HG03439 (cell line): Measurements from ENCODE around the gene NOP56.

Experiments
- ATAC-seq: cut with Tn5 transposase; IDR thresholded peaks from one replicate; pipeline ENCODE4 v1.9.1; 2021; ENCODE audit warnings: mild to moderate bottlenecking, moderate library complexity; ENCODE audit not compliant: unreplicated experiment

Gene NOP56

DNA sequence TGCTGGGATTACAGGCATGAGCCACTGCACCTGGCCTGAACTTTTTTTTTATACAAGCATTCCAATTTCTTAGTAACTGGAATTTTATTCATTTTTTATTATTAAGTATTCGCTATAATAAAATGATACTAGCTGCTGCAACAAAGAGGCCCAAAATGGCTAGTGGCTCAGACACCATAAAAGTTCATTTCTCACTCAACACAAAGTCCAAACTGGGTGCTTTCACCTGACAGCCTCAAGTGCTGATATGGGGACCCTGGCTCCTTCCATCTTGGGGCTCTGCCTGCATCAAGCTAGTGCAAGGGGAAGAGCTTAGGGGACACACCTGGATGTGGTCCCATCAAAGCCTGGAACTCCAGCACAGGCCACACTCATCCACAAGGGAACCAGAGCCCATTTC lies 12.2 kb upstream of the NOP56 start:
- ATAC-seq, result no peak

DNA sequence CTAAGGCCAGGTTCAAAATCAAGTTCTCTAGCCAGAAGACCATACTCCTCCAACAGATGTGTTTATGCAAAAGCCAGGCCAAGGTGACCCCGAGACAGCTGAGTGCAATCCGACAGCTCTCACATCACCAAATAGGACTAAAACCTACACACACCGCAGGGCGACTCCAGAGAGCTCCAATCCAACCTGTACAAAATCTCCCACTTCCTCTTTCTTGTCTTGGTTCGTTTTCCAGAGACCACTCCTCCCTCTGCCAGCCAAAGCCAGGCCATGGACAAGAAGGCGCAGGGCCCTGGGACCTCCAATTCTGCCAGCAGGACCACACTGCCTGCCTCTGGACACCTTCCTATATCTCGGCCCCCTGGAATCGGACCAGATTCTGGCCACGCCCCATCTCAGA lies 11.5 kb upstream of the NOP56 start:
- no peak for ATAC-seq

DNA sequence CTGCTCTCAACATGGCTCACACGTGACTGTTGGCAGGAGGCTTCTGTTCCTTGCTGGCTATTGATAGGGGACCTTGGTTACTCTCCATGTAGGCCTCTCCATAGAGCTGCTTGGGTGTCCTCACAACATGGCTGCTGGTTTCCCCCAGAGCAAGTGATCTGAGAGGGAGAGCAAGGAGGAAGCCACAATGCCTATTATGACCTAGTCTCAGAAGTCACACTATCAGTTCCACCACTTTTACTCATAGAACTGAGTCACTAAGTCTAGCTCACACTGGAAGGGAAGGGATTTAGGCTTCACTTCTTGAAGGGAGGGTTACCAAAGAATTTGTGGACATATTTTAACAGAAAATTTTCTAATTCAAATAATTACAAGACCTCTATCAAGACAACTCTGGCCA lies 8.7 kb upstream of the NOP56 start:
- no peak for ATAC-seq

- peak; percentile 54 for ATAC-seq
Measured at GRCh38 chr20:2652724-2653555, 508 bp downstream of the NOP56 start.

DNA sequence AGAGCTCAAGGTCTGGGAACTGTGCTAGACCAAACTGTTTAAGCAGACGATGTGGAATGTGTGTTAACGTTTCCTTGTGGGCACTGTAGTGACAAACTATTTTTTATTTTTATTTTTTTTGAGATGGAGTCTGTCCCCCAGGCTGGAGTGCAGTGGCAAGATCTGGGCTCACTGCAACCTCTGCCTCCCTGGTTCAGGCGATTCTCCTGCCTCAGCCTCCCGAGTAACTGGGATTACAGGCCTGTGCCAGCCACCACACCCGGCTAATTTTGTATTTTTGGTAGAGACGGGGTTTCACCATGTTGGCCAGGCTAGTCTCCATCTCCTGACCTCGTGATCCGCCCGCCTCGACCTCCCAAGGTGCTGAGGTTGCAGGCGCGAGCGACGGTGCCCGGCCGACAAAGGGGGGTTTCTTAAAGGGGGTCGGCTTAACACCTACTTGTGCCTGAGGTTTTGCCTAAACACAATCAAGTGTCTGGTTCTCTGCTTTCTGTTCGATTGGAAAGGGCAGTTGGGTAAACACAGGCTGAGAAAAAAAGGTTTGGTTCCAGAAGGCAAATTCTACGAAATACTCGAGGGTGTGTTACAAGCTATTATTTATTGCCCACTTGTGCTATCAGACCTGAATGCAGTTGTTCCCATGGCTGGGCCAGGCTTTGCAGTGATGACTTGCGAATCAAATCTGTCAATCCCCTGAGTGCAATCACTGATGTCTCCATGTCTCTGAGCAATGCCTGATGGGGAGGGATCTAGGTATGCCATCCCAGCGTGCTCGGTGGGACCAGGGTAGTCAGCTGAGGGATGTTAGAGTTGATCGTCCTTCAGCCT lies 1.3 kb downstream of the NOP56 start:
- ATAC-seq, result no peak

DNA sequence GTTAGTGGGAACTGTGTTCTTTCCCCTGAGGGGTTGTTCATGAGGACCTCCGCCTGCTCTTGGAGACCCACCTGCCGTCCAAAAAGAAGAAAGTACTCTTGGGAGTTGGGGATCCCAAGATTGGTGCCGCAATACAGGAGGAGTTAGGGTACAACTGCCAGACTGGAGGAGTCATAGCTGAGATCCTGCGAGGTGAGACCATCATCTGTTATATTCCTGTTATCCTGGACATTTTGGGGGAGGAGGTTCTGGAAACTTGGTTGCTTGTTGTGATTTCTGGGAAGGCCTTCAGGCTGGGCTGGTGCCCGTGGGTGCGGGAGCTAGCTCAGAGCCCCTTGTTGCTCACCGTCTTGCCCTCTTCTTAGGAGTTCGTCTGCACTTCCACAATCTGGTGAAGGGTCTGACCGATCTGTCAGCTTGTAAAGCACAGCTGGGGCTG lies 2.0 kb downstream of the NOP56 start:
- ATAC-seq, result no peak

DNA sequence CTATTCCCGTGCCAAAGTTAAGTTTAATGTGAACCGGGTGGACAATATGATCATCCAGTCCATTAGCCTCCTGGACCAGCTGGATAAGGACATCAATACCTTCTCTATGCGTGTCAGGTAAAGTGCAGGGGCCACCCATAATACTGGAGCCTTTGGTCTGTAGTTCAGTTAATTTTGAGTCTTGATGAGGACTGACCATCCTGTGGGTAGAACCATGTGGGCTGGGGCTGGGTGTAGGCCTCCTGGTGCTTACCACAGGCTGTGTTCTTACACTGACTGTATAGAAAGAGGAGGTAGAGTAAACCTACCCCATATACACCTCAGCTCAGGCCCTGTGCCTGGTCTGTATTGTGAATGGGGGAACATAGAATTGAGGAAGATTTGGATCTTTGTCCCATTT lies 2.4 kb downstream of the NOP56 start:
- ATAC-seq, result no peak

DNA sequence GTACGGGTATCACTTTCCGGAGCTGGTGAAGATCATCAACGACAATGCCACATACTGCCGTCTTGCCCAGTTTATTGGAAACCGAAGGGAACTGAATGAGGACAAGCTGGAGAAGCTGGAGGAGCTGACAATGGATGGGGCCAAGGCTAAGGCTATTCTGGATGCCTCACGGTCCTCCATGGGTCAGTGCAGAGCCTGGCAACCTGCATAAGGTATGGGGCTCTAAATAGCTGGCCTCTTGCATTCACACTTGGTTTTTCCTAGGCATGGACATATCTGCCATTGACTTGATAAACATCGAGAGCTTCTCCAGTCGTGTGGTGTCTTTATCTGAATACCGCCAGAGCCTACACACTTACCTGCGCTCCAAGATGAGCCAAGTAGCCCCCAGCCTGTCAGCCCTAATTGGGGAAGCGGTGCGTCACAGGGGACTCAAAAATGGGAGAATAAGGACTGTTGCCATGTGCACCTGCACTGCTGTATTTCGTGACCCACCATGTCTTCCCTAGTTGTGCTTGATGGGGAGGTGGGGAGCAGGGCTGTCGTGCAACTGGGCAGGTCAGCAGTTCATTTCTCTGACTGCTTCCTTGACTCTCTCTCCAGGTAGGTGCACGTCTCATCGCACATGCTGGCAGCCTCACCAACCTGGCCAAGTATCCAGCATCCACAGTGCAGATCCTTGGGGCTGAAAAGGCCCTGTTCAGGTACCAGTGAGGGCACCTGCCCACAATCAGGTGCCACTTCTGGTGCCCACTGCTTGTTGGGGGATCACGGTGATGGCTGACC lies 3.1 kb downstream of the NOP56 start:
- ATAC-seq, result no peak

DNA sequence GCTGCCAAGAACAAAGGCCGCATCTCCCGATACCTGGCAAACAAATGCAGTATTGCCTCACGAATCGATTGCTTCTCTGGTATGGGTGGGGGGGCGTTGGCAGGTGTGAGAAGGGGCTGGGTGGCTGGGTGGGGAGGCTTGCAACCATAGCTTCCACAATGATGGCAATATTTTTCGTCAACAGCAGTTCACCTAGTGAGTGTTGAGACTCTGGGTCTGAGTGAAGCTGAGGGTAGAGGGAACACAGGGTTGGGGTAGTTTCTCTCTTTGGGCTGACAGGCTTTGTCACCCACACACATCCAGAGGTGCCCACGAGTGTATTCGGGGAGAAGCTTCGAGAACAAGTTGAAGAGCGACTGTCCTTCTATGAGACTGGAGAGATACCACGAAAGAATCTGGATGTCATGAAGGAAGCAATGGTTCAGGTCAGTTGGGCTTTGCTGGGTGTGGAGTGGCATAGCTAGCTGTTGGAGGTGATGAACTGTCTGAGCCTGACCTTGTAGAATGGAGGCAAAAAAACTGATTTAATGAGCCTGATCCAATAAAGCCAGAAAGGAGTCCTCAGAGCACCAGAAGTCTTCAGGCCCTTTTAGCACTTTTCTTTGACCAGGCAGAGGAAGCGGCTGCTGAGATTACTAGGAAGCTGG lies 4.2 kb downstream of the NOP56 start:
- no peak for ATAC-seq

DNA sequence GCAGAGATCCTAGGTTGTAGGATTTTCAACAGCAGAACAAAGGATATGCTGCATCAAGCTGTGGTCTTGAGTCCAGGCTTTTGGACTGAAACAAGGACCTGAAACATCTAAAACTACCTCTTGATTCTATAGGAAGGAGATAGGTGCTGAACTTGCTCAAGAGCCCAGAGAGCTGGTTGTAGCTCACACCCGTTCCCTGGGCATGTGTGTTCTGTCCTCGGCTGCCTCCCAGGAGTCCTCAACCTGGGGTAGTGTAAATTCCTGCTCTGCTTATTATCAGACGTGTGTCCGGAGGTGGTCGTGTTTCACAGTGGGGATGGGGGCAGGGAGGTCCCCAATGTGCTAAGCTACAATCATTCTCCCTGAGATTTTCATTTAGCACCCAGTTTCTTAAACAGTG lies 4.8 kb downstream of the NOP56 start:
- no peak for ATAC-seq

DNA sequence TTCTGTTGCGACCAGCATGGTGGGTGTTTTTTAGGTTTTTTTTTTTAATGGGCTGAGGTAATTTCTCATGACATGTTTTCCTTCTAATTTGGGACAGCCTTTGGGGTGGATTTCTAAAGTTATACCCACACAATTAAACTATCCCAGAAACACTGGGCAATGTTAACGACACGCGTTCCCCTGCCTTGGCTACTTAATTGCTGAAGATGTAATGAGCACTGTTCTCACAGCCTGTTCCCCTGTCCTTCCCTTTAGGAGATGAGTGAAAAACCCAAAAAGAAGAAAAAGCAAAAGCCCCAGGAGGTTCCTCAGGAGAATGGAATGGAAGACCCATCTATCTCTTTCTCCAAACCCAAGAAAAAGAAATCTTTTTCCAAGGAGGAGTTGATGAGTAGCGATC lies 5.2 kb downstream of the NOP56 start:
- no peak for ATAC-seq

DNA sequence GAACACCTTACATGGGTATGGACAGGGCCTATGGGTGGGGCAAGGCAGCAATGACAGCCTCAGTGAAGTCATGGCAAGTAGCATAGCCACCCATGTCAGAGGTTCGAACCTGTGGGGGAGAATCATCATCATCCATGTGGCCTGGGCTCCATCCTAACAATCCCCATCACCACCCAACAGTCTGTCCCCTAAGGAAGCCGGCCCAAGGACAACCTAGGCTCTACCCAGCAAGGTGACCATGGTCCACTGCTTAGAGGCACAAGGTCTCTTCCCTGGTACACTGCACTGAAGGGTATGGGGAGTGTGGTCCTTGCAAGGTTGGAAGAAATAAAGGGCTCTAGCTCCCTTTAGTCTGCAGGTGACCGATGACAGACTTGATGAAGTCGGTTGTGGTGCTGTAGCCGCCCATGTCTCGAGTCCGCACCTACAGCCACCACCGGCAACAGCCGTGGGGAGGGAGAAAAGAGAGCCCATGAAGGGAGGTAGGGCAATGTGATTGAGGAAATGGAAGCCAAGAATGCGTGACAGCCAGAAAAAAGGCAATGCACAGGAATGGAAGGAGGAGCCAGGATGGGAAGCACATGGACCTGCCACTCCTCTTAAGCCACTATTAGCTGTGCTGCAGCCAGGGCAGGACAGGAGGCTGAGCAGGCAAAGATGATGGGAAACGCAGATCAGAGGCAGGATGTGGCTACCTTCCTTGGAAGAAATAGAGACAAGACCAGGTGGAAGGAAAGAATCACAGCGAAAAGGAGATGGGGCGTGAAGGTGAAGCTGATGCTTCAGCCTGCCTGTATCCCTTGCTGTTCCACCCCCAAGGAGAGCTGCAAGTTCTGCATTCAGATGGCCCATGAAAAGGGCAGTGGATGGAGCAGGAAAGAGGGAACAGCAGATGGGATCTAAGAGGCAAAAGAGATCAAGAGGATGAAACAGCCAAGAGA lies 6.3 kb downstream of the NOP56 start:
- no peak for ATAC-seq

DNA sequence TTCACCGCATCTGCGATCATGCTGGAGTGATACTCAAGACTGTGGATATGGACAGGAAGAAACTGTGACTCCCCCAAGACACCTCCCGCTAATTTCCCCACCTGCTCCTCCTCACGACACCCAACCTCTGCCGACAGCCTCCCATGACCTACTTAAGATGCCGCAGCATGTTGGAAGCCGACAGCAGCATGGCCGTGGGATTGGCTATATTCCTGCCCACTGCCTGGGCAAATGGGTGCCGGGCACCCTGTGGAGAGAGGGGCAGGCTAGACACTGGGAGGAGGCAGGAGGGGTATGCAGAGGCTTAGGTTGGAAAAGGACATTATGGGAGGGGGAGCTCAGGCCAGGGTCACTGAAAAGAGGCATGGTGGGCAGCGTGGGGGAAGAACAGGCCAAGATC lies 7.1 kb downstream of the NOP56 start:
- ATAC-seq, result no peak

- ATAC-seq, result no peak
Measured at GRCh38 chr20:2663364-2663886, 11.0 kb downstream of the NOP56 start.

DNA sequence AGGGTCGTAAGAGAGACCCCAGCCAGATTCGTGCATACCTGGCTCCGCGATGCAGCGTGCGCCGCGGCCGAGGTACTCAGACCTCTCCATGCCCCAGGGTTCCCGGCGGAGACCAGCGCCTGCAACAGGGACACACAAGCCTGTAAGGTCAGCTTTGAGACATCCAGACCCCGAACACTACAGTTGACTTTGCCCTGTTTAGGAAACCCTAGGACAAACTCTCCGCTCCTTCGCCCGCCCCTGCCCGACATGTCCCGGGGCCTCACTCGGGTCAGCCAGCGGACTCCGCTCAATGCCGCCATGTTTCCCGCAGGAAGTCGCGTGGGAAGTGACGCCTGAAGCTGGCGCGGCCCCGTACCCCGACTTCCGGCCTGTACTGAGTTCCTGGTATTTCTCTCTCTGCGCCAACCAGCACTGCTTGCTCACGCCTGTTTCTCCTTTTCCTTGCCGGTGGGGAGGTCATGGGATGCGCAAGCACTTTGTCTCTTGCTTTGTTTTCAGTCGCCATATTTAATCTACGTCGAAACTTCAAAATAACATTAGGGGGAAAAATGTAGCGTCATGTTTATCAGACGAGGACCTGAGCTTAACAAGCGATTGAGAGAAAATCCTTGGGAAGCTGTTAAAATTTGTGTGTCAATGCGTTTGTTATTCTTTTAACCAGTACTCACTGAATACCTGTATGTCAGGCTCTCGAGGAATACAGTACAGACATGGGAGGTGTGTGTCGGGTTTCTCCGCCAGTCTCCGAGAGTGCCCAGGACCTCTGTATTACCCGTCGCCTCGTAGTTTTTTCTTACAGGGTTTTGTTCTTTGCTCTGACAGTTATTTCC lies 11.7 kb downstream of the NOP56 start, which contains the start of gene IDH3B:
TSS of gene IDH3B (minus strand) at position 330 of the 833 bp plus-strand sequence. CDS start at position 302, 28 bp downstream.
- peak; percentile 91 for ATAC-seq

DNA sequence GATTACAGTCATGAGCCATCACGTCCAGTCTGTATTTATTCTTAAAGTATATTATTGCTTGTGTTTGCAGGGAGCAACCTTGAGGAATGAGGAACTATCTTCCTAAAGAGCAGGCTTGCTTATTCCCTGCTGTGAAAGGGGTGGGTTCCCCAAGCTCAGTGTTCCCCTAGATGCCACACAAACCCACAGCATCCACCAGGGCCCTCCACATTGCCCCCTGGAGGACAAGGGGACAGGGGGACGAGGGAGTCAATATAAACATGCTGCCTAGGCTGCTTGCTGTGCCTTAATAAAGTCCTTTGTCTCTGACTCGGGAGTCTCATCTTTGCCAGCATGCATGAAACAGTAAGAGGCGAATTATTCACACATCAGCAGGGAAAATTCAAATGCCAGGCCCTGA lies 19.5 kb downstream of the NOP56 start:
- ATAC-seq, result no peak

GRCh38 chr20:2672446-2672845 lies 20.0 kb downstream of the NOP56 start:
- ATAC-seq, result no peak

DNA sequence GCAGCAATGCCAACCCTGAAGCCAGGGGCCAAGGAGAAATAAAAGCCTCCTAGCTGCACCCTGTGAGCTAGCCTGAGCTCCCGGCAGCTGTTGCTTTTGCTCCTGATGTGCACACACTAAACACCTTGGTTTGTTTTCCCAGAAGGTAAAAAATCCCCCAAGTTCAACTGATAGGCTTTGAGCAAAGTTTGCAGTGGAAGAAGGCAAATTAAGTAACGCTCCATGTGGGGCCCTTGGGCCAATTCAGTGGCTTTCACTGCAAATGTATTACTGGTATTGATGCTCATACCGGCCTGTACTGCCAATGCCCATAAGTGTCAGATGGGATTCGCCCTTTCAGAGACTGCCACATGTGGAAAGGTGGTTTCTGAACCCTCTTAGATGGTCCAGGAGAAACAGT lies 21.0 kb downstream of the NOP56 start:
- no peak for ATAC-seq

GRCh38 chr20:2680046-2680445 lies 27.6 kb downstream of the NOP56 start:
- ATAC-seq, result no peak
